M059J (cell line): Measurements from ENCODE around the gene FNTB. TPM values are rescaled to one million over a fixed set of nuclear protein-coding genes. Genes with fewer than 3 reads are reported as not detected.
"Not testable (repeated sequence)": the region's sequence is repeated elsewhere in the genome, so short reads cannot be mapped to it uniquely, and the experiment has no call there.

Experiments
- DNase-seq: peaks from one replicate; pipeline ENCODE4 v3.0.0-alpha.2; 2012; ENCODE audit warnings: low read depth
- total RNA-seq: library from RNA; depleted of rRNA; stranded (reverse); fragments of >200 nt; shearing (Covaris generic); gene quantifications from 2 replicates; pipeline ENCODE4 v1.2.3, GENCODE V29; 2014

FNTB gene
- total RNA-seq, 1 experiment from 2014 or later: 23.7 TPM

DNA sequence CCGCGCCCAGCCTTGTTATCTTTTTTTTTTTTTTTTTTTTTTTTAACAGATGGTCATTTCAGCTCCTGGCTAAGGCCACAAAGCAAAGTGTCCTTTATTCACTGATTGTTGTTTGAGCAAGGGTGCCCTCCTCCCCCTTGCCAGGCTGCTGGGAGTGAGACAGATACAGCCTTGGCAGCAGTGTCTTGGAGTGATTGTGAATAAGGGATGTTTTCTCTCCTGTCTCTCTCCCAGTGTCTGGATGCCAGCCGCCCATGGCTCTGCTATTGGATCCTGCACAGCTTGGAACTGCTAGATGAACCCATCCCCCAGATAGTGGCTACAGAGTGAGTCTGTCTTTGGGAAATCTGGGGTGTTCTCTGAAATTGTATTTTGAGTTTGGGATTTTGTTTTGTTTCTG lies 28.7 kb downstream of the FNTB start:
- no peak for DNase-seq

DNA sequence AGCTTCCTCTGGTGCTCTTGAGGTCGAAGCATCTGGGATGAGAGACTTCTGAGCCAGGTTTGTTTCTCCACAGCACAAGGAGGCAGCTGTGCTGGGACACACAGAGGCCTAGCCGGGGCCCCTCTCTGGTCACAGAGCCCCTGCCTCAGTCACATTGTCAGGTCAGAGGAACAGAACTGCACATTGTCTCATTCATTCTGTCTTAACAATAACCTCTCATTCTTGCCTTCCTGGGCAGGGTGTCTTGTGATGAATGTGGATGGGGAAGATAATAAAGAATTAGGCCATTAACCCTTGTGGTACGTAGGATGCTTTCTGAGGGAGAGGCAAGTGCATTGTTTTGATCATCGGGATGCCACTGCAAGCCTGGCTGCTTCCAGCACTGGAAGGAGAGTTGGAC lies 29.8 kb downstream of the FNTB start:
- no peak for DNase-seq

DNA sequence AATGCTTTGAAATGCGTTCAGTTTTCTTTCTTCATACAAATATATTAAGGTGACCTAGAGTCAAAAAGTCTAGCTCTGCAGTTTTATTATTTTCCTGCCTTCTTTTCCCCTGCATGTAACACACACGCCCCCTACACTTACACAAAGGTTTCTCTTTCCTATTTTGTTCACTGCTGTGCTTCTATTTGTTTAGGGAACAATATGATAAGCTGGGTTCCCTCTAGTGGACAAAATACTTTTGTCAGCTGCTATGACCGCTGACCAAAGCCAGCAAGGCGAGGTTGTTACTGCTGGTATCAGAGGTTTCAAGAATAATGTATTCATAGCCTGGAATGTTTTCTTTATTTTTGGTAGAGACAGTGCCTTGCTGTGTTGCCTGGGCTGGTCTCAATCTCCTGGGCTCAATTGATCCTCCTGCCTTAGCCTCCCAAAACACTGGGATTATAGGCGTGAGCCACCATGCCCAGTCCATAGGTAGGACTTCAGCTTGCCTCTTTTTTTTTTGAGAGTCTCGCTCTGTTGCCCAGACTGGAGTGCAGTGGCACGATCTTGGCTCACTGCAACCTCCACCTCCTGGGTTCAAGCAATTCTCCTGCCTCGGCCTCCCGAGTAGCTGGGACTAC lies 33.4 kb downstream of the FNTB start:
- peak; percentile 77 for DNase-seq

DNA sequence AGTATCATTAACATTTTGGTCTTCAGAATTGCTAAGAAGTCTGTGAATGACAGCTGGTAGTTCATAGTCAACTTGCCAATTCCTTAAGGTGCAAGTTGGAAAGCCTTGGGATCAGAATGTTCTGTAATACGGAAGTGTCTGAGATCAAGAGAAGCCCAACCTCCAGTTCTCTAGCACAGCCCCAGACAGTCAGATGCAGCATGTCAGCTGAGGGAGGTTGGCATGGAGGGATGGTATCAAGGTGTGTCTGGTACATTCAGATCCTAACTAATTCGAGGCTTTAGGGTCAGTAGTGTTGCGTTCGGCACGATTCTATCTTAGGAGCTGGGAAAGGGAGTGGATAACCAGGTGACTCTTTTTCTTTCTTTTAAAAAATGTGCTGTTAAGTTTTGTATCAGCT lies 38.3 kb downstream of the FNTB start:
- DNase-seq: no peak

DNA sequence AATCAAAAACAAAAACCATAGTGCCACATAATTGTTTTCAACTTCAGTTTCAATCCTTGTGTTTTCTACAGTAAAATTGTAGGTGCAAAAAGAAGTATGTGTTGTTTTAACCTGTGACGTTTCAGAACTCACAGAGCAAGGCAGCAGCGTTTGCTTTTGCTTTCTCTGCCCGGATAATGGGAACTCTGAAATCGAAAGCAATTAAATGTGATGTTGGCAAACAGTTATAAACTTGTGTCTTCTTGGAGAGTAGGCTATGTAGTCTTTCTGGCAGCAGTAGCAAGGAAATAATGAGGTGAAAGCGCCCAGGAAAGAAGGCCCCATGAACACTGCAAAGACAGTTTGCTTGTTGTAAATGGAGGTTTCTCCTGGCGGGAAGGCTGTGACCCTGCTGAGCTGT lies 39.1 kb downstream of the FNTB start:
- DNase-seq: no peak

DNA sequence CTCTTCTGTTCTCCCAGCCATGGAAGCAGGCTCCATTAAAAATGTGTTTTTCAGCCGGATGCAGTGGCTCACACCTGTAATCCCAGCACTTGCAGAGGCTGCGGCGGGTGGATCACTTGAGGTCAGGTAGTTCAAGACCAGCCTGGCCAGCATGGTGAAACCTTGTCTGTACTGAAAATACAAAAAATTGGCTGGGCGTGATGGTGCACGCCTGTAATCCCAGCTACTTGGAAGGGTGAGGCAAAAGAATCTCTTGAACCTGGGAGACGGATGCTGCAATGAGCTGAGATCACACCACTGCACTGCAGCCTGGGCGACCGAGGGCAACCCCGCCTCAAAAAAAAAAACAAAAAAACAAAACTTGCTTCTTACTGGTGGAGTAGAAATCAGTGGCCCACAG lies 39.8 kb downstream of the FNTB start:
- no peak for DNase-seq

DNA sequence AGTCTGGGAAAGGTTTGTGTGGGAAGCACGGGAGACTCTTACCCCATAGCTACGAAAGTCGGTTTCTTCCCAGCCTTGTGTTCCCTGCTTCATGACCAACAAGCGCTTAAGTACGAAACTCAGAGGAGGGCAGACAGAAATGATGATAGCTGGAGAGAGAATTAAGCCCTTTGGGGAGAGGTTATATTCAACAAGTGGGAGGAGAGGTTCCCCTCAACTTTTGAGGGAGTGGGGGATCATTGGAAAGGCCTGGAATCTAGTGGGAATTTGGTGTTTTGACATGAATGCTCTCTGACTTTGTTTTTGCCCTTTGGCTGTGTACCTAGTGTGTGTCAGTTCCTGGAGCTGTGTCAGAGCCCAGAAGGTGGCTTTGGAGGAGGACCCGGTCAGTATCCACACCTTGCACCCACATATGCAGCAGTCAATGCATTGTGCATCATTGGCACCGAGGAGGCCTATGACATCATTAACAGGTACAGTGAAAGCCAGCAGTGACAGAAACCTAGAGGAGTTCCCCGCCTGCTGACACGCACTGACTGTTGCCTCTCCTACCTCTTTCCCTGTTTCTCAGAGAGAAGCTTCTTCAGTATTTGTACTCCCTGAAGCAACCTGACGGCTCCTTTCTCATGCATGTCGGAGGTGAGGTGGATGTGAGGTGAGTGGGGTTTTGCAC lies 40.6 kb downstream of the FNTB start:
- no peak for DNase-seq

DNA sequence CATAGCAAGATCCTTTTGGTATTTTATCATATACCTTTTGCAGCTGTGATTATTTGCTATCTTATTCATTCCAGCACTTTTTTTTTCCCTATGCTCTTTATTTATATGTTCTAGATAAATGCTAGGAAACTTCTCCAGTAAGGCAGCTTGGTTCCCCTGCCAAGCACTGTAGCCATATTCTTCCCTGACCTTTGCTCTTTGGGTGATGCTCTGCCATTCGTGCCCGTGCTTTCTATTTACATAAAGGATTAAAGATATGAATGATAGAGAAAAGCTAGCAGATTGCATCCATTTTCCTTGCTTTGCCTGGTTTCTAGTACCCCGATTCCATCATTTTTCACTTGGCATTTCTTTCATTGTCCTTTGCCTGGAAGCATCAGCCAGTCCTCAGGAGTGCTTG lies 42.2 kb downstream of the FNTB start:
- no peak for DNase-seq

DNA sequence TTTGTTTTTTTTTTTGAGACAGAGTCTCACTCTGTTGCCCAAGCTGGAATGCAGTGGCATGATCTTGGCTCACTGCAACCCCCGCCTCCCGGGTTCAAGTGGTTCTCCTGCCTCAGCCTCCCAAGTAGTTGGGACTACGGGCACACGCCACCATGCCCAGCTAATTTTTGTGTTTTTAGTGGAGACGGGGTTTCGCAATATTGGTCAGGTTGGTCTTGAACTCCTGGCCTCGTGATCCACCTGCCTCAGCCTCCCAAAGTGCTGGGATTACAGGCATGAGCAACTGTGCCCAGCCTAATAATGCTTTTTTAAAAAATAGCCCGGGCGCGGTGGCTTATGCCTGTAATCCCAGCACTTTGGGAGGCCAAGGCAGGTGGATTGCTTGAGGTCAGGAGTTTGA lies 44.6 kb downstream of the FNTB start:
- not testable (repeated sequence) for DNase-seq

DNA sequence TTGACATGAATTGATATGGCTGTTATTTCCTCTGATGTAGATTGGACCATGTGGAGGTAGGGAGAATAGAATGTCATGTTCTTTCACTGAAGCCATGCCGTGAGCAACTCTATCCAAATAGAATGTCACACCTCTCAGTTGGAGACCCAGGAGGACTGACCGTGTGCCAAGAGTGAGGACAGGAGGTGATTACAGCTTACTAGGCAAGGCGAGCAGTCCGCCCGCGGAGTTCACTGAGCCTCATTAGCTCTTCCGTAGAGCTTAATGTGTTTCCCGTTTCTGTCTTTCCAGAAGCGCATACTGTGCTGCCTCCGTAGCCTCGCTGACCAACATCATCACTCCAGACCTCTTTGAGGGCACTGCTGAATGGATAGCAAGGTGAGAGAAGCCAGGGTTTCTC lies 45.6 kb downstream of the FNTB start:
- no peak for DNase-seq

DNA sequence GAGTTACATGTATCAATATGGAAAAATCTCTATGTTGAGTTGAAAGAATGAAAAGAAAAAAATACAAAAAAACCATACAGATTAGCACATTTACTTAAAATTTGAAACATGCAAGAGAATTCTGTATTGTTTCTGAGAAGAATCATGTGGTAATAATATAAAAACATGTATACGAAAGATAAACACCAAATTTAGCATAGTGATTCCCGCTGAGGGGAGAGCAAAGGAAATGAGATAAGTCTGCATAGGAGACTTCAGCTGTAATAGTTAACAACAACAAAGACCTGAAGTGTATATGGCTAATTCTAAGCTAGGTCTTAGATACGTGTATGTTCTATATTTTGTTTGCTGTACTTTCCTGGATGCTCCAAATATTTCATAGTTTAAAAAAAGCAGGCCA lies 46.5 kb downstream of the FNTB start:
- DNase-seq: no peak

DNA sequence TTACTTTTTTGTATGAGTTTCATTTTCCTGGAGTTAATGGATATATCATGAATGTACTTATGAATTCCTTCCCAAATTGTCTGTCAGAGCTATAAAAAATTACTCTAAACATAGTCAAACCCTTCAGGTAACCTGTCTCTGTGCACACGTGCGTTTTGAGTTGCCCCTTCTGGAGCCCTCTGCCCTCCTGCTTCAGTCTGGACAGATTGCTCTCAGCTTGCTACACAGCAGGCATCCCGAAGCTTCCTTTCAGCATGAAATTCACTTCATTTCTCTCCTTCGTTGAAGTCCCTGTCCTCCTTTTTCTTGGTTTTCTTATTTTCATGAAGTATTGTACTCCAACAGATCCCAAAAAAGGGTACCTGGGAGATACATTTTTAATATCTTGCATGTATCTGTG lies 47.3 kb downstream of the FNTB start:
- DNase-seq: no peak

DNA sequence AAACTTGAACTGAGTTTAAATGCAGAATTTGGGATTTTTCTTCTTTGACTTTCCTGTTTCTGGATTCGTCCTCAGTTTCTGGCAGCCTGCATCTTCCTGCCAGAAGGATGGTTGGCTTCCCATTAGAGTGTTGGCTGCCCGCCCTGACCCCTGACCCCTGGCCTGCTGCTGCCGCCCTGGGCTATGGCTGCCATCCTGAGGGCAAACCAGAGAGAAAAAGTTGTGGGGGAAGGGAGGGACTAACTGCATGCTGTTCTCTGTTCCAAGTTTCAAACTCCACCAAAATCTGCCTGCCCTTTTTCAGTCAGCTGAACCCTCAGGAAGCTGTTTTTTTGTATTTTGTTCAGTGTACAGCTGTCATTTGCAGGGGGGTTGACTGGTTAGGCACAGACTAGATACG lies 48.4 kb downstream of the FNTB start:
- peak; percentile 36 for DNase-seq

DNA sequence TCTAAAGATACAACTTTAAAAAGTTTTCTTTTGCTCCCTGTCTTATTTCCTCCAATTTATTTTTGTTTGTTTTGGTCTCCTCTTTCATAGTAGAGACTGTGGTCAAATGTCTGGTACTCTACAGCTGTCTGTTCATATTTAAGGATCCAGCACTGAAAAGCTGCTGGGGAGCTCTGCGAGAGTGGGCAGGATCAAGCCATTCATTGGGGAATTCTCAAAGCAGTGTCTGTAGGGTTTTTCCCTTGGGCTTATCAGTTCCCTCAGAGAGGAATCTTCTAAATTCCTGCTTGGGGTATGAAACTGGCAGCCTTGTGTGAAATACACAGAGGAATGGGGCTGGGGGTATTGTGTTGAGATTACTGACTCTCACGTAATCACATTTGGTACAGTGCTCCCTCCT lies 52.3 kb downstream of the FNTB start:
- no peak for DNase-seq

DNA sequence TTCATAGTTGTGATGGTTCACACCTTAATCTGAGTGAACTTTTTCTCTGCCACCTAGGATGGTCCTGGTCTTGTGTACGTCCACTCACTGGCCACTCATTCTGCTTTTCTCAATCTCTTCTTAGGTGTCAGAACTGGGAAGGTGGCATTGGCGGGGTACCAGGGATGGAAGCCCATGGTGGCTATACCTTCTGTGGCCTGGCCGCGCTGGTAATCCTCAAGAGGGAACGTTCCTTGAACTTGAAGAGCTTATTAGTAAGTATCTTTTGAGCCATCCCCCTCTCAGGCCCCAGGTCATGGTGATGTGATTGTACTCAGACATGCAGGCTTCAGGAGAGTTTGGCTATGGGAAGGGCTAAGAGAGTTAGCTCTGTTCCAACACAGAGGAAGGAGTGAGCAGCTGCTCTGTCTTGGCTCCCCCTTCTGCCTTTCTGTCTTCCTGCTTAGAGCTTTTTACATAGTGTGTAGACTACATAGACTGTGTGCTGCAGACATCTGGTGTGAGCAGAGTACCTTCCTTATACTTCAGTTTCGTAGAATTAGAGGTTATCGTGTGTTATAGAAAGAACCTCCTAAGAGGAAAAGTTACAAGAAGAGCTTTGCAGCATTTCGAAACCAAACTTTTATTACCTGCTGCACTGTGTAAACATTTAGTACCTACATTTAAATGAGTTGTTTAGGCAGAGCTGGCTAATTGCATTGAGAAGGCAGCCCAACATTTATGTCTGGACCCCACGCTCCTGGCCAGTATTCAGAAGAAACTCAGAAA lies 54.2 kb downstream of the FNTB start:
- DNase-seq: no peak

DNA sequence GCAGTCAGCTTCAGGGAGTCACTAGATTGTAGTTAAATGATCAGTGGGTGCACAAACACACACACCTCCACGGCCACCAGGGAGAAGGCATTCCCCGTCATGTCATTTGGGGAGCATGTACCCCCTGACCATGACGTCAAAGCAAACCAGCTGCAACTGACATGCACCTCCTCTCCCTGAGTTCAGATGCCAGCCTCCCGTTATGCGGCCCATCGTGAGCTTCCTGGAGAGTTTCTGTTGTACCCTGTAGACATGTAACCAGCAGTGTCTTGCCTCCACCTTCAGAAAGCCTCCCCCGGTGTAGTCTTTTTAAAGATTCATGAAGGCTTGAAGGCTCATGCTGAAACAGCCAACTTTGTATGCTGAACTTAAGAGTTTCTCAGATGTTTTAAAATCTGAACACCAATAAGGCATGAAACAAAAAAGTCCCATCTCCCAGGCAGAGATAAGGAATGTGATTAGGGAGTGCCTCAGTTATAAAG lies 54.8 kb downstream of the FNTB start:
- no peak for DNase-seq

DNA sequence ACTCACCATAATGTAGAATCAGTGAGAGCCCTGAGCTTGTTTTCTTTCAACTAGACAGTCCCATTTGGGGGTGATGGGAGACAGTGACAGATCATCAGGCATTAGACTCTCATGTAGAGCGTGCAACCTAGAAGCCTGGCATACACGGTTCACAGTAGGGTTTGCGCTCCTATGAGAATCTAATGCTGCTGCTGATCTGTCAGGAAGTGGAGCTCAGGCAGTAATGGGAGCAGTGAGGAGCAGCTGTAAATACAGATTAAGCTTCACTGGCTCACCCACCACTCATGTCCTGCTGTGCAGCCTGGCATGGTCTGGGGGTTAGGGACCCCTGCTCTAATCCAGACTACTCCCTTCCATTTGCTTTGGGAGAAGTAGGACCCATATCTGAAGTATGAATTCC lies 55.6 kb downstream of the FNTB start:
- no peak for DNase-seq

DNA sequence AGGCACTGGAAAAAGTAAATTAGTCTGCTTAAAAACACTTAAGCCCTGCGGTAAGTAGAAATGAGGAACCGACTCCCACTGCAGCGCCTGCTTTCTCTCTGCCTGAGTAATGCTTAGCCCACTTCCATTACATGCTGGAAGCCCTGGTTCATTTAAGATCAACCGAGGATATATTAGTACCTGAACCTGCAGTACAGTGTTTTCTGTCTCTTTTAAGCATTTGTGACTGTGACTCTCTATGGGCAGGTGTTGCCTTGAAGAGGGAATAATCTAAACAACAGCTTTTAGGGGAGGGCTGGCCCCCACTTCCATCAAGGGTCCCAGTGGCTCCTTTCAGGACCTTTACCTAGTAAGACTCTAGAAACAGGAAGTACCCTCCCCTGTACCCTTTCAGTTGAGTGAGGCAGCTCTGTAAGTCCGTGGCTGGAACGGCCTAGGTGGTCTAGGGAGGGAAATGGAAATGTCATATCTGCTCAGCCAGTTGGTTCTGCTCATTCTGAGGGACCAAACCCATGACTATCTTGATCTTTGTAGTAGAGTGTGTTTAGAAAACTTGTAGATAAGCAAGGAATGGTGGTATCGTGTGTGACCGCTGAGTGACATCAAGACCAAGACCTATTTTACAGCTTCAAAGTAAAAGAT lies 56.2 kb downstream of the FNTB start:
- no peak for DNase-seq

DNA sequence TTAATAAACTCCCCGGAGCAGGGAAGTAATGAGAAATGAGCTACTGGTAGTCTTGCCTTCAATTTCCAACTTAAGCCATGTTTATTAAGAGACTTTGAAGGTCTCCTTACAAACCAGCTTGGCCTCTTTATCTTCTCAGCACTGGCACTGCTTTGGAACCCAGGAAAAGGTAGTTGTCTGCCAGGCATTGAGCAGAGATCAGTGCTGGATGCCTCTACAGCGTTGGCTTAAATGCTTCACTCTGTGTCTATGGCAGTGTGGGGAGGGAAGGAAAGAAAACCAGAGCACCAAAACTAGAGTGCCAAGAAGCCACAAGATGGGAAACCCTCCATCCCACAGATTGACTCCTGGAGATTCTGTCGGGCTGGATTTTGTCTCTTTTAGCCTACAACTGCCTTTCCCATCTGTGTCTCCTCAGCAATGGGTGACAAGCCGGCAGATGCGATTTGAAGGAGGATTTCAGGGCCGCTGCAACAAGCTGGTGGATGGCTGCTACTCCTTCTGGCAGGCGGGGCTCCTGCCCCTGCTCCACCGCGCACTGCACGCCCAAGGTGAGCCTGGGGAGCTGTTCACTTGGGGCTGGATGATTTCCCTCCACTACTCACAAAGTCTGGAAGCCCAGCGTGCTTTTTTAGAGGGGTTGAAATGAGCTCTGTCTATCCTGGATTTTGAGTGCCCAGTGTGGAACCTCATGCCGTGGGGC lies 57.3 kb downstream of the FNTB start:
- no peak for DNase-seq

DNA sequence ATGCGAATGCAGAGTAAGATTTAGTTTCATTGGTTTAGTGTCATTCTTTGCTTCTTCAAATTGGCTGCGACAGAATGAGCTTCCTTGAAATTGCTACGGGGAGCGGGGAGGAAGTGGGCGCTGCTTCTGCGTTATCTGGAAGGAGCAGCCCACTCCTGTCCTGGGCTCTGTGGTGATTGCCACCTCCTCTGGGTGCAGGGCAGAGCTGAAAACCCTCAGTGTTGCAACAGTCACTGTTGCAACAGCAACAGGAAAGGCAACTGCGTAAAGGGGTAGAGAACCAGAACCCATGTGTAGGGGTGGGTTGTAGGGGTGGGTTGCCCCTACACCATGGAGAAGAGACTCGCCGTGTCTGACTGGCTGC lies 57.9 kb downstream of the FNTB start:
- no peak for DNase-seq

DNA sequence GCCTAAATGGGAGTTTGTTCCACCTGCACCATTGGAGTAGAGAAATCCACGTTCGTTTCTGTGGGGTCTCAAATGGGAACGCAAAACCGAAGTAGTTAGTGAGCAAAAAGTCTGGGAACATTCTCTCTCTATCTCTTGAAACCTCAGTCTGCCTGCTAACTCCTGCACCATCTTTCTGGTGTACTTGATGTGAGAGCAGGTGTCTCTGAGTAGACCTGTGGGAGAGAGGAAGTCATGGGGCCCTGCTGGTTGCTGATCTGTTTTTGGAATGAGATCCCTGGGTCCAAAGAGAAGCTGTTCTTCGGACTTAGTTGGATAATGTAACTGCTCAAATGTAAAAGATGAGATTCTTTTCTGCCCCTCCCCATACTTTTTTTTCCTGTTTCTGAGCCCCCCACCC lies 58.3 kb downstream of the FNTB start:
- DNase-seq: no peak

DNA sequence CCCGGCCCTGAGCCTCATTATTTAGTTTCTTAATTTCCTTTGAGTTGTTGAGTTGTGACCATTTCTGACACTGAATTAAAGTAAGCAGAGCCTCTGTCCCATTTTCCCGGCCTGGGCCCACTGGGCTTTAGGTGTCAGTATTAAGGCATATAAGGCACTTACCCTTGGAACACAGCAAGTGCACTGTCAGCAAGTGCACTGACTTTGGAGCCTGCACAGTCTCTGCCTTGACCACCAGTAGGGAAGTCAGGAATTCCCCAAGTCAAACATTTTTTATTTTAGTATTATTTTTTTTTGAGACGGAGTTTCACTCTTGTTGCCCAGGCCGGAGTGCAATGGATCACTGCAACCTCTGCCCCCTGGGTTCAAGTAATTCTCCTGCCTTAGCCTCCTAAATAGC lies 59.0 kb downstream of the FNTB start:
- DNase-seq: no peak
